Measurements from ENCODE around the gene ZXDC.

DNA sequence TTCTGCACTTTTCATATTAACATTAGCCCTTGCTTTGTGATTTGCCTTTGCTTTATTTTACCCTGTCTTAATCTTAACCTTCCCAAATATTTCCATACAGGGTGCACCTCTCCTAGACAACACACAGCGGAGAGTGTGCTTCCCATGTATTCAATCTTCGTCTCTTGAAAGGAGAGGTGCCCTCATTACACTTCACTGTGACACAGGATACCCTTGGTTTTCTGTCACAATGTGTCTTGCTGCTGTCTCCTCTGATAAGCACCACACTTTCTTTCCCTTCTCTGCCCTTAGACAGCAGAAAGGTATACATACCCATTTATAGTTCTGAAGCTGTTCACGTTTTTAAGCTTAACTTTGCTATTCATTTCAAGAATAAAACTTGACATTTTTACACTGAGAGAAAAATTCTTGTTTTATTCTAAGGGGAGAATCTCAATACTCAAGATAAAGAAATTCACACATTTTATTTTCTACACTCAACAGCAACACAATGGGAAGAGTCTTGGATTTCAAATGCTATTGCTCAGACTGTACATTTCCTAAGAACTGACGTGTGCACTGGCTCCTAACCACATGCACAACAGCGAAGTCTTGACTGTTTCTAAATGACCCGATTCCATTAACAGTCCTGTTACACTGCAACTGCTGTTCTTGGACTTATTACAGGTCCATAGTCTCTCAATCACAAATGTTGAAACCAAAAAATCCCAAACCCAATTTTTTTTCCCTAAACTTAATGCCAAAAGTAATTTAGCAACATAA lies 21.1 kb downstream of the ZXDC start:
- TF ChIP-seq, protein P1, sequence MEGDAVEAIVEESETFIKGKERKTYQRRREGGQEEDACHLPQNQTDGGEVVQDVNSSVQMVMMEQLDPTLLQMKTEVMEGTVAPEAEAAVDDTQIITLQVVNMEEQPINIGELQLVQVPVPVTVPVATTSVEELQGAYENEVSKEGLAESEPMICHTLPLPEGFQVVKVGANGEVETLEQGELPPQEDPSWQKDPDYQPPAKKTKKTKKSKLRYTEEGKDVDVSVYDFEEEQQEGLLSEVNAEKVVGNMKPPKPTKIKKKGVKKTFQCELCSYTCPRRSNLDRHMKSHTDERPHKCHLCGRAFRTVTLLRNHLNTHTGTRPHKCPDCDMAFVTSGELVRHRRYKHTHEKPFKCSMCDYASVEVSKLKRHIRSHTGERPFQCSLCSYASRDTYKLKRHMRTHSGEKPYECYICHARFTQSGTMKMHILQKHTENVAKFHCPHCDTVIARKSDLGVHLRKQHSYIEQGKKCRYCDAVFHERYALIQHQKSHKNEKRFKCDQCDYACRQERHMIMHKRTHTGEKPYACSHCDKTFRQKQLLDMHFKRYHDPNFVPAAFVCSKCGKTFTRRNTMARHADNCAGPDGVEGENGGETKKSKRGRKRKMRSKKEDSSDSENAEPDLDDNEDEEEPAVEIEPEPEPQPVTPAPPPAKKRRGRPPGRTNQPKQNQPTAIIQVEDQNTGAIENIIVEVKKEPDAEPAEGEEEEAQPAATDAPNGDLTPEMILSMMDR (IDR thresholded peaks at IDR 0.05): no peak
- TF ChIP-seq ZFX (IDR thresholded peaks at IDR 0.05; ENCODE audit: borderline replicate concordance): no peak

Data from 22Rv1 (cell line).